Measurements from ENCODE around the gene DYDC2. TPM values are rescaled to one million over a fixed set of nuclear protein-coding genes. Genes with fewer than 3 reads are reported as not detected.

The DYDC2 gene
- total RNA-seq, 4 donors from 2014 or later: 0.70 TPM; not detected in 3

DNA sequence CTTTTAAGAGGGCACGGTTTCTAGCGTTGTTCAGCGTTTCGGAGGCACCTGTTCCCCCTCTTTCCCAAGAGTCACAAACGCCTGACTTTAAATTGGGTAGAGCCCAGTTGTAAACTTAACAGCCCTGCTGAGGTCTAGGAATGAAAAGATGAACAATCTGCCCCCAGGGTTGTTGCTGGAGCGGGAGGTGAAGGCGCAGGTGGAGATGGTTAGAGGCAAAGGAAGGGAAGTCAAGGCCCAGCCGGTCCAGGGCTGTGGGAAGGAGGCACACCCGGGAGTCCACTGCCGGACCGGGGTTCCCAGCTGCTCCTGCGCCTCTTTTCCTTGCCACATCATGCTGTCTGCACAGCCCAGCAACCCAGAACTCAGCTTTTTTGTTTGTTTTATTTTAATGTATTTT lies 52.5 kb downstream of the DYDC2 start:
- TF ChIP-seq POLR2A (IDR thresholded peaks at IDR 0.05): no peak
- TF ChIP-seq, protein P1, sequence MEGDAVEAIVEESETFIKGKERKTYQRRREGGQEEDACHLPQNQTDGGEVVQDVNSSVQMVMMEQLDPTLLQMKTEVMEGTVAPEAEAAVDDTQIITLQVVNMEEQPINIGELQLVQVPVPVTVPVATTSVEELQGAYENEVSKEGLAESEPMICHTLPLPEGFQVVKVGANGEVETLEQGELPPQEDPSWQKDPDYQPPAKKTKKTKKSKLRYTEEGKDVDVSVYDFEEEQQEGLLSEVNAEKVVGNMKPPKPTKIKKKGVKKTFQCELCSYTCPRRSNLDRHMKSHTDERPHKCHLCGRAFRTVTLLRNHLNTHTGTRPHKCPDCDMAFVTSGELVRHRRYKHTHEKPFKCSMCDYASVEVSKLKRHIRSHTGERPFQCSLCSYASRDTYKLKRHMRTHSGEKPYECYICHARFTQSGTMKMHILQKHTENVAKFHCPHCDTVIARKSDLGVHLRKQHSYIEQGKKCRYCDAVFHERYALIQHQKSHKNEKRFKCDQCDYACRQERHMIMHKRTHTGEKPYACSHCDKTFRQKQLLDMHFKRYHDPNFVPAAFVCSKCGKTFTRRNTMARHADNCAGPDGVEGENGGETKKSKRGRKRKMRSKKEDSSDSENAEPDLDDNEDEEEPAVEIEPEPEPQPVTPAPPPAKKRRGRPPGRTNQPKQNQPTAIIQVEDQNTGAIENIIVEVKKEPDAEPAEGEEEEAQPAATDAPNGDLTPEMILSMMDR (IDR thresholded peaks at IDR 0.05): no peak
- Histone ChIP-seq H3K27me3 (no peaks in the 10 kb centered on the region), H3K9me3 (no peaks in the 10 kb centered on the region), H3K4me1 (peaks cover 0 to 52% (median 2%) of the 10 kb centered on the region in 4 donors), H3K4me3 (peak overlapping the region; percentile 73 to 93 (median 90)), H3K27ac (peak overlapping the region; percentile 72 to 89 (median 77)), H3K36me3 (no peaks in the 10 kb centered on the region)
- peak in 1 of 3 donors; percentile 59 for DNase-seq

DNA sequence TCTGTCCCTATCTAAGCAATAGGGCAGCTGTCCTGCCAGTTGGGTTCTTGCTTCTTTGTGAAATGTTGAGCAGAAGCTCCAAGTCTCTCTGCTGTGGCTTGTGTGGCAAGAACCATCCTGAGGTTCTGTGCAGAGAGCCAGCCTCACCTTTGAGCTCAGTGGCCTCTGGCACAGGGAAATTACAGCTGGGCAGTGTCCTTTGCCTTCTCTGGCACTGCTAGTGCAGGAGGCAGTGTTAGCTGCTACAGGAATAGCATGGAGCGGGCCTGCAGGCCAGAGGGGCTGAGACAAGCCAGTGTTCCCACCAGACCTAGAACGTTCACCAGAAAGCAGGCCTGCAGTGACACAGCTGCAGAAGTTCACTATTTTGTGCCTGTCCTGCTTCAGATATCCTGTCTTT lies 53.5 kb downstream of the DYDC2 start:
- H3K36me3 ChIP-seq: no peaks in the 10 kb centered on the region
- H3K27ac ChIP-seq: peak overlapping the region in 2 of 4 donors; percentile 73 to 78
- no peaks in the 10 kb centered on the region for H3K27me3 ChIP-seq
- DNase-seq: peak in 2 of 3 donors; percentile 70 to 79
- no peaks in the 10 kb centered on the region for H3K9me3 ChIP-seq
- peaks cover 0 to 62% (median 4%) of the 10 kb centered on the region in 4 donors for H3K4me1 ChIP-seq
- peak overlapping the region in 2 of 4 donors; percentile 10 to 73 for H3K4me3 ChIP-seq
- TF ChIP-seq, protein P1 (IDR thresholded peaks at IDR 0.05): no peak
- peak; percentile 18 to 29 for TF ChIP-seq POLR2A (IDR thresholded peaks at IDR 0.05)

DNA sequence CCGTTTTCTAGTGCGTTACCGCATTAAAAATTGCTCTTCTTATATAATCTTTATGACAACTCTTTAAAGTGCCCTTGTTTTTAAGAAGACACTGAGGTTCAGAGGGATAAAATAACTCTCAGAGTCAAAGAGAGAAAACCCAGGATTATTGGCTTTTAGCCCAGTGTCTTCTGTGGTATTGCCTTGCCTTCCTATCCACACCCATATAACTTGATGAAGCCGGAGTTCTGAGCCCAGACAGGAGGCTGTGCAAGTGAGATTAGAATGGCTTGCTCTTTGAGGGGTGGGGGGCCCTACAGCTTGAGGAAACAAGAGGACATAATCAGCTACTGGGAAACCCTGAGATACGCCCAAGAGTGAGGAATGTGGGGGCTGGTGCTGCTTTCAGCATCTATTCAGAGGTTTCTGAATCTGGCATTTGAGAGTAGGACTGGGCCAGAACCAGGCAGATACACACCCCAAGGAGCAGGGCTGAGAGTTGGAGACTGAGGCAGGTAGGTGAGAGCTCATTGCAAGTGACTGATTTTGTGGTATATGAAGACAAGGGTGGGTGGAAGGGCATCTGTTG lies 54.1 kb downstream of the DYDC2 start:
- no peak for DNase-seq
- no peak for TF ChIP-seq POLR2A (IDR thresholded peaks at IDR 0.05)
- Histone ChIP-seq H3K4me3 (peak overlapping the region in 2 of 4 donors; percentile 1 to 10), H3K9me3 (no peaks in the 10 kb centered on the region), H3K36me3 (no peaks in the 10 kb centered on the region), H3K27ac (peak overlapping the region in 3 of 4 donors; percentile 12 to 78 (median 73)), H3K27me3 (no peaks in the 10 kb centered on the region), H3K4me1 (peaks cover 0 to 68% (median 4%) of the 10 kb centered on the region in 4 donors)

DNA sequence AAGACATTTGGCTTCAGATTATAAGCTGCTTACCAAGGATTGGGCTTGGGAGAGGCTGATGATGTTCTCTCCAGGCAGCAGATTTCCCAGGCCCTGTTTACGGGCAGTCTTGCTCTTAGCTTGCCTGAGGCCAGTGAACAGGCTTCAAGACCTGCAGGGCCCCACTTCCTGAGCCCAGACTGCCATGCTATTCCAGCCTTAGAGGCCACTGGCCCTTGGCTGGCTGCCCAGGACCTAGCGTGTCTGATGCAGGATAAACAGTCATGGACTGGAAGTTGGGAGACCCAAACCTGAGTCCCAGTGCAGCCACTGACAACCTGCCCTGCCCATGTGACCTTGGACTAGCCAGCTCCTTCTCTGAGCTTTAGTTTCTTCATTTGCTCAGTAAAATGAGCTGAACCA lies 54.7 kb downstream of the DYDC2 start:
- Histone ChIP-seq H3K9me3 (no peaks in the 10 kb centered on the region), H3K4me1 (peaks cover 0 to 74% (median 4%) of the 10 kb centered on the region in 4 donors), H3K36me3 (no peaks in the 10 kb centered on the region), H3K4me3 (no peak overlapping the region), H3K27me3 (no peaks in the 10 kb centered on the region), H3K27ac (peak overlapping the region in 3 of 4 donors; percentile 12 to 78 (median 73))
- TF ChIP-seq, protein P1 (IDR thresholded peaks at IDR 0.05): no peak
- TF ChIP-seq POLR2A (IDR thresholded peaks at IDR 0.05): no peak
- DNase-seq: no peak

DNA sequence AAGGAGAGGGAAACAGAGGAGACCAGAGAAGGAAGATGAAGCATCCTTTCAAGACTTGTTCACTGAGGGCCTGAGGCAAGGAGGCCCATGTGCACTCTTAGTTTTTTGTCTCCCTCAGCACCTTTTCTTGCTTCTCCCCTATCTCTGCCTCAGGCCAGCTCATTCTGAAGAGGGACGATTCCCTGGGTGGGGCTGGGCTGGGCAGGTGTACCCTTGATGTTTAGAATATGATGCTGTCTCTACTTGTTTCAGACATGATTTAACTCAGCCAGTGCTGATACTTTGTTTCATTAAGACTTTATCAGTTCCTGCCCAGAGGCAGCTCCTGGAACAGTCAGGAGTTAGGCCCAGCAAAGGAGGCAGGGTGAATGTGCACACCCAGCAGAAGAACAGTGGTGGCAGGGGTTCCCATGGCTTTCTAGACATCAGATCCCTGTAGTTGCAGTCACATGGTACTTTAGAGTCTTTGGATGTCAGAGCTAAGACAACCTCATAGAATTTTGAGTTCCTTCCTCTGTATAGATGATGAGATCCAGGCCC lies 55.2 kb downstream of the DYDC2 start:
- H3K9me3 ChIP-seq: no peaks in the 10 kb centered on the region
- no peaks in the 10 kb centered on the region for H3K36me3 ChIP-seq
- H3K27ac ChIP-seq: peak overlapping the region in 1 of 4 donors; percentile 73
- peaks cover 0 to 76% (median 4%) of the 10 kb centered on the region in 4 donors for H3K4me1 ChIP-seq
- no peaks in the 10 kb centered on the region for H3K27me3 ChIP-seq
- no peak for TF ChIP-seq POLR2A (IDR thresholded peaks at IDR 0.05)
- TF ChIP-seq, protein P1 (IDR thresholded peaks at IDR 0.05): no peak
- no peak for DNase-seq
- no peak overlapping the region for H3K4me3 ChIP-seq

DNA sequence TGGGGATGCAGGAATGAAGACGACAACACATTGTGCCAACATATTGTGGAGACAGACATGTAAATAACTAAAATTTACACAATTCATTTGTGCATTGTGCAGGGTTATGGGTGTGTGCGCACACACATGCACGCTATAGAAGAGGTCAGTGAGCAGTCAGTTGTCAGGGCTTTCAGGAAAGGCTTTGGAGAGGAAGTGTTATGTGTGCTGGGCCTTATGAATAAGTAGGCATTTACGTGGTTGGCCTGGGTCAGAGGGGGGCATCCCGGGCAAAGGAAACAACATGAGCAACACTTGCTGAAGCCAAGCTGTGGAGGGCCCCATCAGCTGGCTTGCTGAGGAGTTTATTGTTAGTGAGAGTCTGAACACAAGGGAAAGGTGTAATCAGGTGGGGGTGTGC lies 55.9 kb downstream of the DYDC2 start:
- Histone ChIP-seq H3K9me3 (no peaks in the 10 kb centered on the region), H3K4me3 (no peak overlapping the region), H3K27ac (peak overlapping the region in 1 of 4 donors; percentile 73), H3K4me1 (peaks cover 0 to 76% (median 4%) of the 10 kb centered on the region in 4 donors), H3K27me3 (no peaks in the 10 kb centered on the region), H3K36me3 (no peaks in the 10 kb centered on the region)
- DNase-seq: no peak
- no peak for TF ChIP-seq POLR2A (IDR thresholded peaks at IDR 0.05)
- TF ChIP-seq, protein P1 (IDR thresholded peaks at IDR 0.05): no peak
